IMR-90 (cell line): ENCODE data around the gene CCDC13.

Experiments
- BHLHE40 ChIP-seq: fragments of 150-350 bp; IDR thresholded peaks from 2 replicates; pipeline ENCODE4 v1.6.1; 2016; ENCODE audit warnings: mild to moderate bottlenecking, low read depth, low read length
- CEBPB ChIP-seq: IDR thresholded peaks from 2 replicates; pipeline ENCODE4 v1.6.1; 2012; ENCODE audit warnings: low read depth, low read length, improper control_type of control experiment
- CHD1 ChIP-seq: IDR thresholded peaks from 2 replicates; pipeline ENCODE4 v1.6.1; 2012; ENCODE audit warnings: low read depth, low read length, improper control_type of control experiment
- CTCF ChIP-seq: conservative IDR thresholded peaks from 2 replicates; pipeline ENCODE4 v1.5.1; 2012; ENCODE audit warnings: mild to moderate bottlenecking, low read depth, low read length, improper control_type of control experiment
- ELK1 ChIP-seq: fragments of 150-350 bp; IDR thresholded peaks from 2 replicates; pipeline ENCODE4 v1.6.1; 2016; ENCODE audit warnings: low read depth, mild to moderate bottlenecking, low read length, moderate library complexity, borderline replicate concordance
- FOS ChIP-seq: fragments of 150-350 bp; IDR thresholded peaks from 2 replicates; pipeline ENCODE4 v1.6.1; 2016; ENCODE audit warnings: low read depth, low read length
- NFE2L2 ChIP-seq: fragments of 150-350 bp; IDR thresholded peaks from 2 replicates; pipeline ENCODE4 v1.6.1; 2016; ENCODE audit warnings: low read depth, mild to moderate bottlenecking, low read length
- POLR2A ChIP-seq: IDR thresholded peaks from 2 replicates; pipeline ENCODE4 v1.6.1; 2012; ENCODE audit warnings: mild to moderate bottlenecking, low read depth, low read length
- RAD21 ChIP-seq: IDR thresholded peaks from 2 replicates; pipeline ENCODE4 v1.6.1; 2012; ENCODE audit warnings: low read length, improper control_type of control experiment
- RCOR1 ChIP-seq: IDR thresholded peaks from 2 replicates; pipeline ENCODE4 v1.6.1; 2012; ENCODE audit warnings: mild to moderate bottlenecking, low read length, improper control_type of control experiment; ENCODE audit not compliant: insufficient replicate concordance
- RFX5 ChIP-seq: IDR thresholded peaks from 2 replicates; pipeline ENCODE4 v1.8.0; 2012; ENCODE audit warnings: low read depth, mild to moderate bottlenecking, low read length, moderate library complexity
- SMC3 ChIP-seq: fragments of 150-350 bp; IDR thresholded peaks from 2 replicates; pipeline ENCODE4 v1.6.1; 2016; ENCODE audit warnings: low read depth, mild to moderate bottlenecking, antibody characterized with exemption, low read length, moderate library complexity
- TF ChIP-seq, protein P1 (sequence below): fragments of 150-350 bp; IDR thresholded peaks from 2 replicates; pipeline ENCODE4 v1.6.1; 2017; ENCODE audit warnings: mild to moderate bottlenecking, antibody characterized with exemption, low read length, low read depth

- no peak for TF ChIP-seq CTCF
- TF ChIP-seq RFX5, result no peak
- no peak for TF ChIP-seq ELK1
- TF ChIP-seq POLR2A, result no peak
- TF ChIP-seq RCOR1, result no peak
- no peak for TF ChIP-seq BHLHE40
- TF ChIP-seq CEBPB, result no peak
- TF ChIP-seq, protein P1, sequence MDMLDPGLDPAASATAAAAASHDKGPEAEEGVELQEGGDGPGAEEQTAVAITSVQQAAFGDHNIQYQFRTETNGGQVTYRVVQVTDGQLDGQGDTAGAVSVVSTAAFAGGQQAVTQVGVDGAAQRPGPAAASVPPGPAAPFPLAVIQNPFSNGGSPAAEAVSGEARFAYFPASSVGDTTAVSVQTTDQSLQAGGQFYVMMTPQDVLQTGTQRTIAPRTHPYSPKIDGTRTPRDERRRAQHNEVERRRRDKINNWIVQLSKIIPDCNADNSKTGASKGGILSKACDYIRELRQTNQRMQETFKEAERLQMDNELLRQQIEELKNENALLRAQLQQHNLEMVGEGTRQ, result no peak
- TF ChIP-seq SMC3, result no peak
- no peak for TF ChIP-seq FOS
- TF ChIP-seq RAD21, result no peak
- no peak for TF ChIP-seq CHD1
- TF ChIP-seq NFE2L2, result no peak
Observed at GRCh38 chr3:42747581-42747980, 25.5 kb downstream of the CCDC13 start.
